GM19468 (cell line): ENCODE data around the gene RRP36.
"Not testable (repeated sequence)": the region's sequence is repeated elsewhere in the genome, so short reads cannot be mapped to it uniquely, and the experiment has no call there.

Experiments used
- ATAC-seq: cut with Tn5 transposase; IDR thresholded peaks from one replicate; pipeline ENCODE4 v1.9.1; 2021; ENCODE audit warnings: mild to moderate bottlenecking, moderate library complexity, moderate number of reproducible peaks; ENCODE audit not compliant: unreplicated experiment; ENCODE audit errors: extremely low read depth

RRP36 gene

GRCh38 chr6:43021270-43022047 is at the start of gene RRP36:
TSS of gene RRP36 (plus strand) at chr6:43021623. CDS start at chr6:43021655, 32 bp downstream.
- peak; percentile 39 for ATAC-seq

- ATAC-seq: no peak
These were observed 49.6 kb upstream of the RRP36 start for GRCh38 chr6:42971746-42972327.

- no peak for ATAC-seq
These were observed 47.5 kb upstream of the RRP36 start for GRCh38 chr6:42973926-42974325.

DNA sequence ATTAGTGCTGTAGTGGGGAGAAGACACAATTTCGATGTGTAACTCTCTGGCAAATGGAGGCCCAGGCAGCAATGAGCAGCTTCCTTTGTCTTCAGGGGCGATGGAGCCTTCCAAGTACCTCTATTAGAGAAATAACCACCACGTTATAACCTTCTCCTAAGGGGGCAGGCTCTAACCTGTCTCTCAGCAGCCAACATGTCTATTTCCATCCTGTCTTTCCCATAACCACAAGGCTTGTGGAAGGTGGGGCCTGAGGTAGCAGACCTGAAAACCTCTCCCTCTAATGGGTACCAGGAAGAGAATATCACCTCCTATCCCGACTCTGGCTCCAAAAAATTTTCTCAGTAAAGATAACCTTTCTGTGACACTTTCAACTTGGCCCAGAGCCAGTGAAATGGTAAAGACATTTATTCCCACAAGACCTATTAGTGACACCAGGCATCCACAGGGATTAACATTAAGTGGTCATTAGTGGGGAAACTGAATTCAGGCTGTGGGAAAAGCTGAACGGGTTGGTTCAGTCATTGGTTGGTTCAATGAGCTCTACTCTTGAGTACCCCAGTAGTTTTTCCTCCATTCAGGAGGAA is 46.4 kb upstream of the RRP36 start:
- ATAC-seq: no peak

- no peak for ATAC-seq
These were observed 43.0 kb upstream of the RRP36 start for GRCh38 chr6:42978487-42978838.

GRCh38 chr6:42978839-42979522 is 42.4 kb upstream of the RRP36 start, which contains the start of gene PEX6:
TSS of gene PEX6 (minus strand) at chr6:42979181. CDS start at chr6:42979150, 31 bp downstream.
- peak; percentile 72 for ATAC-seq

GRCh38 chr6:42979523-42980177 is 41.8 kb upstream of the RRP36 start:
- ATAC-seq: no peak

GRCh38 chr6:42981836-42982235 is 39.6 kb upstream of the RRP36 start:
- no peak for ATAC-seq

DNA sequence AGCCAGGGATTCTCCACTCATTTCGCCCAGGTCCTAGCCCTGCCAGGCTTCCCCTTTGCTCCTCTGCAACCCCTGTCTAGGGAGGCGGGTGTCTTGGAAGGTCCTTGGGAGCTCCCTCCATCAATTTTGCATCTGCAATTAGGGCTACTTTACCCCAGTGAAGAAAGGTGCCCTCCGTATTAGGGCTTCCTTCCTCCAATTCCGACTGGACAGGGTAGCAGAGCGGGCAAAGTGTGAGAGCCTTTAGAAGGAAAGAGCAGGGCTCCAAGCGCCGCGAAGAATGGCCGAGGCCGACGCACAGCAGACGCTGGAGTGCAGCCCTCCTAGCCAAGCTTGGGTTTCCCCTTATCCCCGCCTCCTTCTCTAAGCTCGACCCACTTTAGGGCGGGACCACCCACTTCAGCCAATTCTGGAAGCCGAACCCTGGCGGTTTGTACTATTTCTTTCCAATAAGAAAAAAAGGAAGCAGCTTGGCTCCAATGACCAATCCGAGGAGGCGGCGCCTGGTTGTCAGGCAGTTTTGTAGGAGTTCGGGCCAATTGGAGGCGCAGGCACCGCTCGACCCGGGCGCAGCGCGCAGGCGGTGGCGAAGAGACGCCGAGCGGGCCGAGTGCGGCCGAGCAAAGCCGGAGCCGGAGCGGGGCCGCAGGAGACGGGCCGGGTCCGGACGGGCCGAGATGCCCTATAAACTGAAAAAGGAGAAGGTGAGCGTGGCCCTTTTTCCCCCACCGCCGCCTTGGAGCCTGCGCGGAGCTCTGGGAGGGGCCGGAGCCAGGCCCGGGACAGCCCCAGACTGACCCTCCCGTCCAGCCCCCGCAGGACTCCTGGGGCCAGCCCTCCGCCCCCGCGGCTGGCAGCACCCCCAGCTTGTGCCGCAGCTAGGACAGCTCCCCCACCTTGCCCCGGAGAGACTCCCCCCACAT is 37.2 kb upstream of the RRP36 start, which contains the start of gene PPP2R5D:
Gene PPP2R5D, plus strand, starts transcription at position 570 of the 923 bp plus-strand sequence. Its CDS starts 108 bp downstream, at position 678.
- ATAC-seq: peak; percentile 82

DNA sequence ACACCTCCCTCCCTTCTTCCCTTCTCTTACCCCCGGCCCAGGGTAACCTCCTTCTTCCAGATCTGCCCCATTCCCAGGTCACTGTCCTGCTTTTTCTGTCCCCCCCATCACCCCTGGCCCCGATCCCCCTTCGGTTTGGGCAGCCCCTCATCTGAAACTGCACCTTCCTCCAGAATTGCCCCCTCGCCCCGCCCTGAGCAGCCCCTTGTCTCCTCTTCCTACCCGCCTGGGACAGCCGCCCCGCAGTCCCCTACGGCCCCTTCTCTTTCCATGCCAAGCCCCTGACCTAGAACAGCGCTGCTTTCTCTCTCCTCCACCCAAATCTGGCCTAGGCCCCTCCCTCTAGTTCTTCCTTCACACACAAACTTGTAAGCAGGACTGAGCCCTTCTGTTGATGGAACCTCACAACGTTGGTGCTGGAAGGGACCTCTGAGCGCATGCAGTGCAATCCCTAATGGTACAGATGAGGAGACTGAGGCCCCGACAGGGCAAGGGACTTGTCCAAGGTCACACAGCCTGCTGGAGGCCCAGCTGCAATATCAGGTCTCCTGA is 36.4 kb upstream of the RRP36 start:
- no peak for ATAC-seq

DNA sequence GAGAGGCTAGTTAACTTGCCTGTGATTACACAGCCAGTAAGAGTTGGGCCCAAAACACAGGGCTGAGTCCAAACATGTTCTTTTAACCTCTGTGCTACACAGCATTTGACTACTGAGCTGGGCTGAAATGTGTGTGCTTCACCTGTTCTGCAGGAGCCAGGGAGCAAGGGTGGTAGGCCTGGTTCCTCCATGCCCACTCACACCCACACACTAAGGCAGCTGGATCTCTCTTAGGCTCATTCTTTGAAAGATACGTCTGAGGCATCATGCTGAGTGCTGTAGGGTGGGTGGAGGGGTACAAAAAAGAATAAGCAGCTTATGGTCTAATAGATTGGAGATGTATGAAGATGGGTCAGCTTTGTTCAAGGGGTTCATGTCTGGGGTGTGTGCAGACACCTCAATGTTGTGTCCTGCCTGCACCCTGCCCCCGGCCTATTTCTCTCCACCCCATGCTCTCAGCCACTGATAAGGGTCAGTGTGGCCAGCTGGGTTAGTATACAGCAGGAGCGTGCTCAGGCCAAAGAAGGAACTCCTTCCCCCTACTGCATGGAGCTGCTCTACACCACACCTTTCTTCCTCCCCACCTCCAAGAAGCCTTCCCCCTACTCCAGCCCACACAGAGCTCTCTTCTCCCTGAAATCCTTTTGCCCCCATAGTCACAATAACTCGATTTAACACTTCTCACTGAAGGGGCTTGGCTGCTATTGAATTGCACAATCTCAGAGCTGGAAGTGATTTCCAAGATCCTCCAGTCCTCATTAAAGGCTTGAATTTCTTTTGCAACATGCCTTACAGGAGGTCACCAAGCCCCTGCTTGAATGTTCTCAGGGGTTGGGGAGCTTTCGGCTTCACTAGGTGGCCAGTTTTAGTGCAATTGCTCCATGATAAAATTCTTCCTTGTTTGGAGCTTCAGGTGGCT is 33.6 kb upstream of the RRP36 start:
- ATAC-seq: no peak

DNA sequence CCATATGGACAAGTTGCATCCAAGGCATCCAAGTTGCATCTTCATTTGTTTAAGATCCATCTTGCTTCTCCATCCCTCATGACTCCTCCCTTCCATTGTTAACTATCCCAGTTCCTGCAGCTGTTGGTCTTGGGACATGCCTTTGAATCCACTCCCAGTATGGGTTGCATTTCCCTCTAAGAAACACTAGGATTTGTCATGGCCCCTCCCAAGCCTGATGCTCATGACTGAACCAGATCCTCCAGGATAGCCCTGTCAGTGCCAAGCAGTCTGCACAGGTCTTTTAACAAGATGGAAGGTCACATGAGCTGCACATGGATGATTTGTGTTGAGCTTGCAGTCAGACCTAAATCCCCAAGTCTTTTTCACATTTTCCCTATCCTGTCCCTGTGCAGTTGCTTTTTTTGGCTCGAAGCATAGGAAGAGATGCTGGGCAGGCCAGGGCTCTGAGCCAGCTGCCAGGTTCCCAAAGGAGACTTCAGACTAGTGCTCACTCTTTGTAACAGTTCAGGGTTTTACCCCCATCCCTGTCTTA is 32.9 kb upstream of the RRP36 start:
- no peak for ATAC-seq

DNA sequence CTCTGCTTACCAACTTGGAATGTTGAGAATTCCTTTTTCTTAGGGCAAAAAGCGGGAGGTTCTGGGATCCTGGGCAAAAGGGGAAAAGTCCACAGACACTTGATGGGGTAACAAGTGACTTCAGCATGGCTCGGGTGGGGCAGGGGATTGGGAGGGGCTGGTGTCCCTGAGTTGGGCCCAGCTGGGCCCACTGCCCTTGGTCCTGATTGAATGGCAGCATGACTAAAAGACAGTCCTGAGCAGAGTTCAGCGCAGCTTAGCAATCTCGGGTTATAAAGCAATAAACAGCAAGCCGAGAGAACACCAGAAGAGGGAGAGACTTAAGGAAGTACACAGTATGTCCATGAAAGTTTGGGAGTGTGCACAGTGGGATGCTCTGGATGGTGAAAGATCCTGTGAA is 31.5 kb upstream of the RRP36 start:
- ATAC-seq: no peak

- no peak for ATAC-seq
These were observed 28.0 kb upstream of the RRP36 start for GRCh38 chr6:42993445-42993844.

DNA sequence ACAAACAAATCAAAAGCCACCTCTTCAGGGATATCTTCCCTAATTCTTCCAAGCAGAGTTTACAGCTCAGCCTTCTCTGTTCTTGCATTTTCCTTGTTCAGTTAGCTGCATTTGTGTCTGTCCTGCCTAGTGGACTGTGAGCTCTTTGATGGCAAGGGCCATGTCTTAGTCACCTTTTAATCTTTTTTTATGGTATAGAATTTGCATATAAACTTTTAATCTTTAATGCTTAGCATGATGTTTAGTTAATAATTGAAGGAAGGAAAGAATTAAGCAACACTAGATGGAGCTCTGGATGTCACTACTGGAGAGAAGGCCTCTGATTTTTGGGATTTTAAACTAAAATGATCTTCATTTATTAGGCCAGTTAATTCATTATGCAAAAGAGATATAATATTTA is 24.9 kb upstream of the RRP36 start:
- ATAC-seq: no peak

DNA sequence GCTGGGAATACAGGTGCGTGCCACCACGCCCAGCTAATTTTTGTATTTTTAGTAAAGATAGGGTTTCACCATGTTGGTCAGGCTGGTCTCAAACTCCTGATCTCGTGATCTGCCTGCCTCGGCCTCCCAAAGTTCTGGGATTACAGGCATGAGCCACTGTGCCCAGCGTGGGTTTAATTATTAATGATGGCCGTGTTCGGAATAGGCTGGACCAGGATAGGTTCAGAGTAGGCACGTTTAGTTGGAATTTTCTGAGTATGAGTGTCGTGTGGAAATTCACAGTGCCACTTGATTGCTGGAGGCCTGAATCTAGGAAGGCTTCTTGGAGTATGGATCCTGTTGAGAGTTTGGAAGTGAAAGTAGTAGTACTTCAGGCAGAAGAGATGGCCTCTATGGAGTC is 23.2 kb upstream of the RRP36 start:
- ATAC-seq: not testable (repeated sequence)

GRCh38 chr6:43001843-43002242 is 19.6 kb upstream of the RRP36 start:
- no peak for ATAC-seq

- no peak for ATAC-seq
These were observed 15.6 kb upstream of the RRP36 start for GRCh38 chr6:43005844-43006243.
